Measurements from ENCODE around the gene HARS2.
A peak's percentile ranks its signal among the peaks of the same experiment; 100 is the strongest.
"Not testable (repeated sequence)": the region's sequence is repeated elsewhere in the genome, so short reads cannot be mapped to it uniquely, and the experiment has no call there.

Gene HARS2, protein sequence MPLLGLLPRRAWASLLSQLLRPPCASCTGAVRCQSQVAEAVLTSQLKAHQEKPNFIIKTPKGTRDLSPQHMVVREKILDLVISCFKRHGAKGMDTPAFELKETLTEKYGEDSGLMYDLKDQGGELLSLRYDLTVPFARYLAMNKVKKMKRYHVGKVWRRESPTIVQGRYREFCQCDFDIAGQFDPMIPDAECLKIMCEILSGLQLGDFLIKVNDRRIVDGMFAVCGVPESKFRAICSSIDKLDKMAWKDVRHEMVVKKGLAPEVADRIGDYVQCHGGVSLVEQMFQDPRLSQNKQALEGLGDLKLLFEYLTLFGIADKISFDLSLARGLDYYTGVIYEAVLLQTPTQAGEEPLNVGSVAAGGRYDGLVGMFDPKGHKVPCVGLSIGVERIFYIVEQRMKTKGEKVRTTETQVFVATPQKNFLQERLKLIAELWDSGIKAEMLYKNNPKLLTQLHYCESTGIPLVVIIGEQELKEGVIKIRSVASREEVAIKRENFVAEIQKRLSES

GRCh38 chr5:140690941-140691924 lies at the start of gene HARS2, which contains the start of gene HARS1:
TSS of gene HARS2 (plus strand) at chr5:140691455. CDS start at chr5:140691649, 194 bp downstream.
TSS of gene HARS1 (minus strand) at chr5:140691370. CDS start at chr5:140691304, 66 bp downstream.
- peak; percentile 35 to 95 (median 86) for DNase-seq

- no peak for DNase-seq
These were observed 49.5 kb upstream of the HARS2 start for GRCh38 chr5:140641716-140642115.

DNA sequence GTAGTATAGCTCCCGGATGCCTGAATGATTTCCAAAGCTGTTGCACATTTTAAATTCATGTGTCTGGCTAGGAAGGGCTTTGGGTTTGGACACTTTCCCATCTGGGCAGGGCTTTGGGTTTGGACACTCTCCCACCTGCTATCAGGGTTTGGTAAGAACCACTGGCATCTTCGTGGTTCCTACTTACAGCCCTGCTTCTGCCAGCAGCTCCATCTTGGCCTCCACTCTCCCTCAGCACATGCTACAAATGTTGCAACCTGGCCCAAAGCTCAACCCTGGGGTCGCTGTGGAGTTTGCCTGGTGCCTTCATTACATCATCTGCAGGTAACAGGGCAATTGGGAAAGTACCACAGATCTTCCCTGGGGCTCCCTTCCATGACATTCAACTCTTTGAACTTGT lies 48.5 kb upstream of the HARS2 start:
- DNase-seq, result no peak

- no peak for DNase-seq
These were observed 44.2 kb upstream of the HARS2 start for GRCh38 chr5:140647042-140647419.

- no peak for DNase-seq
These were observed 32.4 kb upstream of the HARS2 start for GRCh38 chr5:140658870-140659269.

DNA sequence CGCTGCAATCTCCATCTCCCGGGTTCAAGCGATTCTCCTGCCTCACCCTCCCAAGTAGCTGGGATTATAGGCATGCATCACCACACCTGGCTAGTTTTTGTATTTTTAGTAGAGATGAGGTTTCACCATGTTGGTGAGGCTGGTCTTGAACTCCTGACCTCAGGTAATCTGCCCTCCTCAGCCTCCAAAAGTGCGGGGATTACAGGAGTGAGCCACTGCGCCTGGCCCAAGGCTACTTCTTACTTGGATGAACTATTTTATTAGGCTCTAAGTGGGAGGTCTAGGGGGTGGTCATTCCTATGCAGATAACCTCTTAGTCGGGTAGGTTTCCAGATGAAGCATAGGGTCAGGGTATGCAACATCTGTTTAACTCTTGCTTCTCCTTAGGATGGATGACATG lies 30.9 kb upstream of the HARS2 start:
- not testable (repeated sequence) for DNase-seq

- peak in 3 of 58 donors; percentile 41 to 55 (median 49) for DNase-seq
These were observed 27.3 kb upstream of the HARS2 start for GRCh38 chr5:140664030-140664358.

GRCh38 chr5:140664359-140665119 lies 26.7 kb upstream of the HARS2 start, which contains the start of gene WDR55:
TSS of gene WDR55 (plus strand) at chr5:140664904. CDS start at chr5:140664913, 9 bp downstream.
- DNase-seq, result peak; percentile 66 to 97 (median 93)

- DNase-seq, result not testable (repeated sequence)
These were observed 20.2 kb upstream of the HARS2 start for GRCh38 chr5:140671035-140671434.

DNA sequence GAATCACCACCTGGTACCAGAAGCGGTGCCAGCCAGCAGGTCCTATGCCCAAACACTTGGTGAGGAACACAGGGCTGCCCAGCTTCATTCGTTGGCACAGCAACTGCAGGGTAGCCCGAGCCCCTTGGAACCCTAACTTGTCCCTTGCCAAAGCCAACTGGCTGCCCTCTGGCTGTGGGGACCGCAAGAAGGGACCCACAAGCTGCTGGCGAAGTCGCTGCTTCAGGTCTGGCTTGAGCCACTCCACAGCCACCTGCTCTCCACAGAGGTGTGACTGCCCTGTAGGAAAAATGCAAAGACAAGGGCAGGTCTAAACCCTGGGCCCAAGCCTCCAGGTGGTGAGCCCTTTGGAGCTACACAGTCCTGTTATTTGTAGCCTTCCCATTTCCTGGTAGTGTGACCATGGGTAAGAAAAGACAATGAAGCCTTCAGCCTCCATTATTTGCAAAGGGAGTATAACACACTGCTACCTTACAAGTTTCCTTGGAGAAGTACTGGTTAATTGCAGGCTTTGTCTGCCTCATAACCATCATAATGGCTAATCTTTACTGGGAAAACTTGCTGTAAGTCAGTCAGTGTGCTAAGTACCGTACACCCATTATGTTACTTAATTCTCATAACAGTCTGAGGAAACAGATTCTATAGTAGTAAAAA lies 19.7 kb upstream of the HARS2 start:
- DNase-seq, result no peak

- peak in 4 of 58 donors; percentile 3 to 10 (median 6) for DNase-seq
These were observed 18.6 kb upstream of the HARS2 start for GRCh38 chr5:140672455-140673186.

DNA sequence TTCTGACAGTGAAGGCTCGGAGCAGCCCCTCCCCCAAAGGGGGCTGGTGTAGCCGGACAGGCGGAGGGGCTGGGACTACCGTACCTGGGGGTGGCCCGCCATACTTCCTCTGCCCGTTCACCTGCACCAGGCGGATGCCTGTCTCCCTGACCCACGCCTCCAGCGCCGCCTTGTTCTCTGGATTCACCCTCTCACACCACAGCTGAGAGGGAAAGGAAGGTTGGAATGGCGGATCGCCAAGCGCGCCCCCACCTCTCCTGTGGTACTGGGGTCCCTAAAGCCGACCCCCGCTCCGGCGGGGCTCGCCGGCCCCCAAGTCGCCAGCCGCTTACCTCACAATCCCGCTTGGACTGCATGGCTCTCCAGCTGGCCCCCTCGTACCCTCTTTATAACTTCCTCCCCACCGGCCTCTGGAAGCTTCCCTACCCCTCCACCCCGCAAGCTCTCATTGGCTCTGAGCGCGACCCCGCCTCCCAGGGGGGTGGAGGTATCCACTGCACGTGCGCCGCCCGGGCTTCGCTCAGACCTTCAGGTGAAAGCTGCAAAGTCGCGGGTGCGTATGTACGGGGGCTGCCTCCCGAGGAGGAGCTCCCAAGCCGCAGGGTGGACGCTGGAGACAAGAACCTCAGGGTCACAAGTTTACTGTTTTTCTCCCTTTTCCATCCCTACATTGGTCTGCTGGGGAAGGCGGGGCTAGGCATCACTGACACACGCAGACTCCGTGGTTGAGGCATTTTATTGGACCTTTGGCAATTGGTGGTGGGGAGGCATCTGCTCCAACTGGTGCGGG lies 17.9 kb upstream of the HARS2 start, which contains the start of gene DND1:
DND1 (minus strand) TSS at position 390 of the 790 bp plus-strand sequence; CDS start at position 356, 34 bp downstream.
- DNase-seq, result no peak

GRCh38 chr5:140674211-140674610 lies 17.0 kb upstream of the HARS2 start:
- no peak for DNase-seq

DNA sequence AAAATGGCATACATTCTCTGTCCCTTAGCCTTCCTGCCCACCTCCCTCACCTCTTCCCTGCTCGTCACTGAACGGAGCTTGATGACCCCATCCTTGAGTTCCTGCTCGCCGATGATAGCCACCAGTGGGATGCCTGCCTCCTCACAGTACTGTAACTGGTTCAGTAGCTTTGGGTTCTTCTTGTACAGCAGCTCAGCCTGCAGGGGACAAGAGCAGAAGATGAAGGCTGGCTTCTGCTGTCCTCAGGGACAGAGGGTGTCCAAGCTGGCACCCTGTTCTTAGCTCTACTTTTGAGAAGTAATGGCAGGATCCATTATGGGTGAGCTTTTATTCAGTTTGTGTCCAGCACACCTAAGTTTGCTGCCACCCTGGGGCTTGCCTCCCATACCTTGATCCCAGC lies 16.6 kb upstream of the HARS2 start:
- no peak for DNase-seq

DNA sequence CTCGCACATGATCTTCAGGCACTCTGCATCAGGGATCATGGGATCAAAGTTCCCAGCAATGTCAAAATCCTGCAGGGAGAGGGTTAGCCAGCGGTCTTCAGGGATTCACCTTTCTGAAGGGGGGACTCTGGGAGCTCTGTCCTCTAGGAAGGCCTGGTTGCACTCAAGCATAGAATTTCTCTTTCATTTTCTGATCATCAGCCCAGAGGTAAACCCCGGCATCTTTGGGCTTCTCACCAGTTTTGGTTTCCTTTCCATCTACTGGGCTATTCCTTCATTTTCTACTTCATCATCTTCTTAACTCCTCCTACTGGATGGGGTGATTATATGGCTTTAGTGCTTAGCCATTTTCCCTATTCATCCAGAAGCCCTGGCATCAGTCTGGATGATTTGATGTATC lies 13.3 kb upstream of the HARS2 start:
- no peak for DNase-seq

GRCh38 chr5:140678993-140679392 lies 12.3 kb upstream of the HARS2 start:
- no peak for DNase-seq

GRCh38 chr5:140690376-140690932 lies 801 bp upstream of the HARS2 start:
- DNase-seq, result no peak

DNA sequence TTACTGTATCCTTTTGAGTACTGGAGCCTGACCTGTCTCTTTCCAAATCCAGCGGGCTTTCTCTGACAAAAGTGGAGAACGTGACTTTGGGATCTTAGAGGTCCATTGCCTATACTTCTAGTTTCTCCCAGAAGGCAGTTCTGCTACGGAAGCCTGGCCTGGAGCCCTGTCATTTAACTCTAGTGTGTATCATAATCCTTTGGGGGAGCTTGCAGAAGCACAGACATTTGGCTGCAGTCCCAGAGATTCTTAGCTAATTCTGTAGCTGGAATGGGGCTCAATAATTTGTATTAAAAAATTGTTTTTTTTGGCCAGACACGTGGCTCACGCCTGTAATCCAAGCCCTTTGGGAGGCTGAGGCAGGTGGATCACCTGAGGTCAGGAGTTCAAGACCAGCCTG lies 3.0 kb downstream of the HARS2 start:
- DNase-seq, result no peak
